ENCODE data around the gene FEZF2. TPM values are rescaled to one million over a fixed set of nuclear protein-coding genes. Genes with fewer than 3 reads are reported as not detected.

FEZF2 gene
- total RNA-seq, 1 donor from 2014 or later: not detected

- no peak for DNase-seq (ENCODE audit: extremely low spot score in 2 of 2)
- no peaks in the 10 kb centered on the region for H3K9me3 ChIP-seq
- TF ChIP-seq POLR2A (IDR thresholded peaks at IDR 0.05): no peak
- intact Hi-C loops (cut with DNase I): no loop called here
- no peaks in the 10 kb centered on the region for H3K36me3 ChIP-seq
- peaks cover 12% of the 10 kb centered on the region for H3K27me3 ChIP-seq
- H3K4me3 ChIP-seq: peak overlapping the region in 1 of 2 donors; percentile 28
- H3K27ac ChIP-seq: no peak overlapping the region
- peaks cover 26% of the 10 kb centered on the region for H3K4me1 ChIP-seq
These were observed 1.2 kb upstream of the FEZF2 start for GRCh38 chr3:62374341-62375218.

GRCh38 chr3:62373714-62374333 lies 474 bp upstream of the FEZF2 start:
- DNase-seq (ENCODE audit: extremely low spot score in 2 of 2): no peak
- no peaks in the 10 kb centered on the region for H3K9me3 ChIP-seq
- peaks cover 30% of the 10 kb centered on the region for H3K4me1 ChIP-seq
- peaks cover 12% of the 10 kb centered on the region for H3K27me3 ChIP-seq
- peak overlapping the region in 1 of 2 donors; percentile 28 for H3K4me3 ChIP-seq
- no peaks in the 10 kb centered on the region for H3K36me3 ChIP-seq
- H3K27ac ChIP-seq: no peak overlapping the region
- TF ChIP-seq POLR2A (IDR thresholded peaks at IDR 0.05) (no peak), CTCF (IDR thresholded peaks at IDR 0.05) (no peak), POLR2AphosphoS5 (IDR thresholded peaks at IDR 0.05; ENCODE audit: insufficient read depth in 1 of 2, low read depth in 1 of 2) (no peak)
- intact Hi-C loops (cut with DNase I): no loop called here

- no peak for TF ChIP-seq POLR2AphosphoS5 (IDR thresholded peaks at IDR 0.05; ENCODE audit: insufficient read depth in 1 of 2, low read depth in 1 of 2)
- TF ChIP-seq POLR2A (IDR thresholded peaks at IDR 0.05): no peak
- Histone ChIP-seq H3K27me3 (peaks cover 17% of the 10 kb centered on the region), H3K9me3 (no peaks in the 10 kb centered on the region), H3K27ac (no peak overlapping the region), H3K36me3 (no peaks in the 10 kb centered on the region), H3K4me3 (no peak overlapping the region), H3K4me1 (peaks cover 30% of the 10 kb centered on the region)
- no peak for DNase-seq (ENCODE audit: extremely low spot score in 2 of 2)
- intact Hi-C loops (cut with DNase I): no loop called here
These were observed 719 bp downstream of the FEZF2 start for GRCh38 chr3:62372621-62373041.

GRCh38 chr3:62371720-62372591 lies 1.4 kb downstream of the FEZF2 start:
- intact Hi-C loops (cut with DNase I): no loop called here
- peaks cover 17% of the 10 kb centered on the region for H3K27me3 ChIP-seq
- peaks cover 30% of the 10 kb centered on the region for H3K4me1 ChIP-seq

More at GRCh38 chr3:62371720-62372591, 1.4 kb downstream of the FEZF2 start:
- Histone ChIP-seq H3K9me3 (no peaks in the 10 kb centered on the region), H3K4me3 (no peak overlapping the region), H3K36me3 (no peaks in the 10 kb centered on the region), H3K27ac (no peak overlapping the region)
- TF ChIP-seq POLR2A (IDR thresholded peaks at IDR 0.05) (no peak), CTCF (IDR thresholded peaks at IDR 0.05) (no peak), POLR2AphosphoS5 (IDR thresholded peaks at IDR 0.05; ENCODE audit: insufficient read depth in 1 of 2, low read depth in 1 of 2) (no peak)
- no peak for DNase-seq (ENCODE audit: extremely low spot score in 2 of 2)
